ENCODE data around the gene HOXD4. TPM values are rescaled to one million over a fixed set of nuclear protein-coding genes. Genes with fewer than 3 reads are reported as not detected.
A peak's percentile ranks its signal among the peaks of the same experiment; 100 is the strongest.

Gene HOXD4
- total RNA-seq, 1 experiment from 2014 or later, result 0.26 TPM

- H3K4me3 ChIP-seq, result no peak overlapping the region
- no peaks in the 10 kb centered on the region for H3K27me3 ChIP-seq
- no peak for DNase-seq
- H3K9me3 ChIP-seq, result no peaks in the 10 kb centered on the region
- H3K36me3 ChIP-seq, result no peaks in the 10 kb centered on the region
Measured at GRCh38 chr2:176132205-176133171, 18.9 kb upstream of the HOXD4 start.

- H3K4me3 ChIP-seq, result no peak overlapping the region
- H3K36me3 ChIP-seq, result no peaks in the 10 kb centered on the region
- H3K9me3 ChIP-seq, result no peaks in the 10 kb centered on the region
- DNase-seq, result no peak
- no peaks in the 10 kb centered on the region for H3K27me3 ChIP-seq
Measured at GRCh38 chr2:176133389-176133788, 18.0 kb upstream of the HOXD4 start.

GRCh38 chr2:176134035-176134434, 17.3 kb upstream of the HOXD4 start:
- Histone ChIP-seq H3K27me3 (no peaks in the 10 kb centered on the region), H3K9me3 (no peaks in the 10 kb centered on the region), H3K4me3 (no peak overlapping the region), H3K36me3 (no peaks in the 10 kb centered on the region)
- no peak for DNase-seq

GRCh38 chr2:176135035-176135440, 16.3 kb upstream of the HOXD4 start:
- Histone ChIP-seq H3K27me3 (no peaks in the 10 kb centered on the region), H3K4me3 (no peak overlapping the region), H3K36me3 (no peaks in the 10 kb centered on the region), H3K9me3 (no peaks in the 10 kb centered on the region)
- no peak for DNase-seq

- Histone ChIP-seq H3K27me3 (no peaks in the 10 kb centered on the region), H3K4me3 (peak overlapping the region; percentile 66), H3K9me3 (no peaks in the 10 kb centered on the region), H3K36me3 (no peaks in the 10 kb centered on the region; the same call in 1 of the 2 replicates)
- peak; percentile 52 for DNase-seq
Measured at GRCh38 chr2:176136374-176137251, 14.7 kb upstream of the HOXD4 start.

GRCh38 chr2:176137252-176137580, 14.1 kb upstream of the HOXD4 start:
- DNase-seq, result no peak
- no peaks in the 10 kb centered on the region; the same call in 1 of the 2 replicates for H3K36me3 ChIP-seq
- peak overlapping the region; percentile 66 for H3K4me3 ChIP-seq
- H3K9me3 ChIP-seq, result no peaks in the 10 kb centered on the region
- no peaks in the 10 kb centered on the region for H3K27me3 ChIP-seq

GRCh38 chr2:176137906-176138305, 13.4 kb upstream of the HOXD4 start:
- no peak for DNase-seq
- peak overlapping the region; percentile 66 for H3K4me3 ChIP-seq
- H3K9me3 ChIP-seq, result no peaks in the 10 kb centered on the region
- no peaks in the 10 kb centered on the region for H3K27me3 ChIP-seq
- H3K36me3 ChIP-seq, result no peaks in the 10 kb centered on the region; the same call in 1 of the 2 replicates

GRCh38 chr2:176138526-176138922, 12.8 kb upstream of the HOXD4 start:
- no peaks in the 10 kb centered on the region; the same call in 1 of the 2 replicates for H3K36me3 ChIP-seq
- no peaks in the 10 kb centered on the region for H3K9me3 ChIP-seq
- peak overlapping the region; percentile 66 for H3K4me3 ChIP-seq
- peak; percentile 36 for DNase-seq
- no peaks in the 10 kb centered on the region for H3K27me3 ChIP-seq

GRCh38 chr2:176138923-176139660, 12.3 kb upstream of the HOXD4 start:
- Histone ChIP-seq H3K9me3 (no peaks in the 10 kb centered on the region), H3K4me3 (peak overlapping the region; percentile 66), H3K27me3 (no peaks in the 10 kb centered on the region), H3K36me3 (no peaks in the 10 kb centered on the region; the same call in 1 of the 2 replicates)
- DNase-seq, result peak; percentile 51

- Histone ChIP-seq H3K27me3 (no peaks in the 10 kb centered on the region), H3K36me3 (no peaks in the 10 kb centered on the region; the same call in 1 of the 2 replicates), H3K9me3 (no peaks in the 10 kb centered on the region), H3K4me3 (peak overlapping the region; percentile 66)
- DNase-seq, result peak; percentile 73
Measured at GRCh38 chr2:176139661-176140512, 11.5 kb upstream of the HOXD4 start.

- peak overlapping the region; percentile 66 for H3K4me3 ChIP-seq
- peak; percentile 83 for DNase-seq
- no peaks in the 10 kb centered on the region for H3K27me3 ChIP-seq
- H3K9me3 ChIP-seq, result no peaks in the 10 kb centered on the region
- H3K36me3 ChIP-seq, result no peaks in the 10 kb centered on the region; the same call in 1 of the 2 replicates
Measured at GRCh38 chr2:176140513-176141317, 10.6 kb upstream of the HOXD4 start.

GRCh38 chr2:176142281-176142680, 9.1 kb upstream of the HOXD4 start:
- no peak for DNase-seq
- H3K9me3 ChIP-seq, result no peaks in the 10 kb centered on the region
- H3K4me3 ChIP-seq, result no peak overlapping the region
- H3K27me3 ChIP-seq, result no peaks in the 10 kb centered on the region
- H3K36me3 ChIP-seq, result no peaks in the 10 kb centered on the region; the same call in 1 of the 2 replicates

GRCh38 chr2:176145085-176145969, 6.0 kb upstream of the HOXD4 start:
- Histone ChIP-seq H3K36me3 (no peaks in the 10 kb centered on the region; the same call in 1 of the 2 replicates), H3K9me3 (no peaks in the 10 kb centered on the region), H3K27me3 (no peaks in the 10 kb centered on the region), H3K4me3 (no peak overlapping the region)
- no peak for DNase-seq

- no peaks in the 10 kb centered on the region for H3K27me3 ChIP-seq
- DNase-seq, result no peak
Measured at GRCh38 chr2:176146101-176146500, 5.2 kb upstream of the HOXD4 start.

More at GRCh38 chr2:176146101-176146500, 5.2 kb upstream of the HOXD4 start:
- no peaks in the 10 kb centered on the region for H3K9me3 ChIP-seq
- H3K36me3 ChIP-seq, result no peaks in the 10 kb centered on the region; the same call in 1 of the 2 replicates
- H3K4me3 ChIP-seq, result no peak overlapping the region

Data from MG63 (cell line).